ENCODE results near the gene XRCC3. TPM values are rescaled to one million over a fixed set of nuclear protein-coding genes. Genes with fewer than 3 reads are reported as not detected.

XRCC3 gene
- total and polyA plus RNA-seq, 2 of the 8 experiments (the other 6 are each of a cell fraction or from before 2014, with no cell fraction given): 36.9 to 41.8 TPM

DNA sequence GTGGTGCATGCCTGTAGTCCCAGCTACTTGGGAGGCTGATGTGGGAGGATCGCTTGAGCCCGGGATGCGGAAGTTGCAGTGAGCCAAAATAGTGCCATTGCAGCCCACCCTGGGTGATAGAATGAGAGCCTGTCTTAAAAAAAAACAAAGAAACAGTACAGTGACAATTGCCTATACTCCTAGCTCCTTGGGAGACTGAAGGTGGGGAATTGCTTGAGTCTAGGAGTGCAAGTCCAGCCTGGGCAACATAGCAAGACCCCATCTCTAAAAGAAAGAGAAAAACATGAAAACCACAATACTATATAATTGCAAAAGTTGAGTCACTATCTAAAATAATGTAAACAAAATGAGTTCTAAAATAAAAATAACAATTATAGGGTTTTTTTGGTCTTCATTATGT, 66.2 kb downstream of the XRCC3 start:
- no peaks in the 10 kb centered on the region for H3K9me3 ChIP-seq (ENCODE audit: insufficient read depth in 2 of 2, low read depth in 1 of 2, low read length in 1 of 2)
- H3K79me2 ChIP-seq (ENCODE audit: control insufficient read depth in 1 of 2, insufficient read depth in 2 of 2, low read length in 2 of 2): peaks cover 3 to 70% of the 10 kb centered on the region in 2 experiments; a peak in 3 of 4 replicates
- no peak overlapping the region for H4K8ac ChIP-seq (ENCODE audit: extremely low read depth, insufficient read depth, low read length)
- DNase-seq (ENCODE audit: low read depth in 1 of 2, low spot score in 2 of 2) (no peak), FAIRE-seq (no peak)
- H3K23me2 ChIP-seq (ENCODE audit: low read depth, low read length): no peaks in the 10 kb centered on the region
- H3K79me1 ChIP-seq (ENCODE audit: low read depth, low read length): peaks cover 15% of the 10 kb centered on the region; the same call in 1 of the 2 replicates
- H3K4ac ChIP-seq (replicated peaks; ENCODE audit: insufficient read length, low read depth, low read length): no peak overlapping the region
- H2BK120ac ChIP-seq (replicated peaks; ENCODE audit: low read depth, low read length): no peak overlapping the region
- no peak overlapping the region for H3K9ac ChIP-seq (replicated peaks in 1 of 4; ENCODE audit: extremely low read depth in 1 of 4, low read depth in 3 of 4, low read length in 3 of 4)
- no peak overlapping the region for H3K4me2 ChIP-seq (ENCODE audit: insufficient read depth in 1 of 2, low read depth in 2 of 2, low read length in 2 of 2)
- POLR2A ChIA-PET (ENCODE audit: partially characterized antibody): no interaction called here
- H4K20me1 ChIP-seq (replicated peaks in 1 of 2; ENCODE audit: control insufficient read depth in 1 of 2, insufficient read depth in 2 of 2, low read length in 2 of 2): peaks cover 4 to 21% of the 10 kb centered on the region in 2 experiments
- H3K27me3 ChIP-seq (replicated peaks in 1 of 4; ENCODE audit: control insufficient read depth in 3 of 4, extremely low read depth in 1 of 4, insufficient read depth in 3 of 4, low read length in 3 of 4): no peaks in the 10 kb centered on the region
- H2BK12ac ChIP-seq (ENCODE audit: low read depth, low read length): no peak overlapping the region
- no peak overlapping the region for H2AK5ac ChIP-seq (ENCODE audit: low read depth, low read length)
- WGBS, 2 experiments (ENCODE audit: extremely low coverage in 1 of 2, insufficient coverage in 1 of 2, insufficient read length in 1 of 2, insufficient replicate concordance in 2 of 2, low coverage in 1 of 2, low lambda C conversion rate in 2 of 2, missing lambda C conversion rate in 1 of 2): 98% methylated on average over 3 of the region's 3 CpGs; no CpG with 5 or more reads in 1 of the 2 experiments
- H2BK5ac ChIP-seq (ENCODE audit: low read depth, low read length): no peak overlapping the region
- no peak overlapping the region for H2BK15ac ChIP-seq (ENCODE audit: low read length)
- TF ChIP-seq SAP30 (IDR thresholded peaks at IDR 0.05; ENCODE audit: insufficient read depth, insufficient replicate concordance, low read length): no peak
- TF ChIP-seq RBBP5 (IDR thresholded peaks at IDR 0.05; ENCODE audit: borderline replicate concordance, low read depth, low read length): no peak
- no peak for TF ChIP-seq MAFK (IDR thresholded peaks at IDR 0.05; ENCODE audit: low read depth, low read length)
- no peak for TF ChIP-seq BCL11A (IDR thresholded peaks at IDR 0.05; ENCODE audit: low read depth in 2 of 2, low read length in 2 of 2)
- no peak for TF ChIP-seq RXRA (IDR thresholded peaks at IDR 0.05; ENCODE audit: insufficient read depth, low read depth, low read length)
- TF ChIP-seq POLR2A (IDR thresholded peaks at IDR 0.05; ENCODE audit: control extremely low read depth in 1 of 2, low read depth in 2 of 2, low read length in 2 of 2): no peak
- TF ChIP-seq SIN3A (conservative IDR thresholded peaks at IDR 0.05 in 1 of 2, IDR thresholded peaks at IDR 0.05 in 1 of 2; ENCODE audit: low read depth in 1 of 2, low read length in 2 of 2): no peak
- no peak for TF ChIP-seq CHD2 (IDR thresholded peaks at IDR 0.05; ENCODE audit: low read length)
- no peak for TF ChIP-seq FOSL1 (IDR thresholded peaks at IDR 0.05; ENCODE audit: insufficient read depth, low read depth, low read length)
- no peak for TF ChIP-seq SIX5 (IDR thresholded peaks at IDR 0.05; ENCODE audit: low read depth, low read length)
- no peak for TF ChIP-seq SP4 (IDR thresholded peaks at IDR 0.05; ENCODE audit: low read length)
- TF ChIP-seq, protein P1, sequence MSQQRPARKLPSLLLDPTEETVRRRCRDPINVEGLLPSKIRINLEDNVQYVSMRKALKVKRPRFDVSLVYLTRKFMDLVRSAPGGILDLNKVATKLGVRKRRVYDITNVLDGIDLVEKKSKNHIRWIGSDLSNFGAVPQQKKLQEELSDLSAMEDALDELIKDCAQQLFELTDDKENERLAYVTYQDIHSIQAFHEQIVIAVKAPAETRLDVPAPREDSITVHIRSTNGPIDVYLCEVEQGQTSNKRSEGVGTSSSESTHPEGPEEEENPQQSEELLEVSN (IDR thresholded peaks at IDR 0.05): no peak
- CTCF ChIA-PET (ENCODE audit: partially characterized antibody): interaction anchor here (0.6 to 1.1 kb wide), 4 partner anchors 16 to 97 kb away, joined by 3 to 4 read pairs (median 3); no protein-coding TSS in a partner anchor
- H3K23ac ChIP-seq (ENCODE audit: insufficient read length): no peak overlapping the region
- H4K5ac ChIP-seq (ENCODE audit: insufficient read length, low read depth, low read length): no peak overlapping the region
- H3K14ac ChIP-seq (ENCODE audit: insufficient read length): no peak overlapping the region
- no peak overlapping the region for H2BK20ac ChIP-seq (ENCODE audit: low read length)
- no peak overlapping the region for H3K27ac ChIP-seq (ENCODE audit: low read depth, low read length)
- peaks cover 0 to 6% (median 0%) of the 10 kb centered on the region in 4 experiments; a peak in 1 of 8 replicates for H3K36me3 ChIP-seq (ENCODE audit: control insufficient read depth in 2 of 4, insufficient read depth in 4 of 4, low read length in 3 of 4)
- no peak overlapping the region for H3K18ac ChIP-seq (ENCODE audit: extremely low read depth, low read length)
- no peak overlapping the region for H2AFZ ChIP-seq (ENCODE audit: low read length)
- no peak overlapping the region for H4K91ac ChIP-seq (replicated peaks; ENCODE audit: insufficient read length, low read length)
- no peaks in the 10 kb centered on the region; a peak in 1 of 7 replicates for H3K4me1 ChIP-seq (replicated peaks in 1 of 4; ENCODE audit: control insufficient read depth in 3 of 4, insufficient read depth in 4 of 4, low read length in 3 of 4)
- H3K56ac ChIP-seq (replicated peaks; ENCODE audit: insufficient read length, low read depth, low read length): no peak overlapping the region
- H3K4me3 ChIP-seq (ENCODE audit: extremely low read depth in 1 of 4, insufficient read depth in 2 of 4, low read depth in 3 of 4, low read length in 4 of 4): no peak overlapping the region

Measured in H1 (cell line).